Measurements from ENCODE around the gene NDUFV2. TPM values are rescaled to one million over a fixed set of nuclear protein-coding genes. Genes with fewer than 3 reads are reported as not detected.

Gene NDUFV2
- total RNA-seq, 1 experiment from 2014 or later: 272 TPM

GRCh38 chr18:9115984-9116383, 13.5 kb downstream of the NDUFV2 start:
- no peak overlapping the region for H3K4me3 ChIP-seq (ENCODE audit: low read length)
- H2AFZ ChIP-seq (ENCODE audit: low read length): no peak overlapping the region
- ChIA-PET POLR2A (ENCODE audit: unreplicated experiment) (no interaction called here), CTCF (no interaction called here)
- peak; percentile 8; the same call in 1 of the 2 replicates for ATAC-seq
- H3K9ac ChIP-seq (ENCODE audit: low read length): no peak overlapping the region
- intact Hi-C loops (cut with micrococcal nuclease): no loop called here
- H3F3A ChIP-seq (ENCODE audit: low read length, unreplicated experiment): peaks cover 5% of the 10 kb centered on the region
- H3K4me1 ChIP-seq (ENCODE audit: insufficient read depth, low read length): peaks cover 23% of the 10 kb centered on the region
- no peak for DNase-seq
- H3K36me3 ChIP-seq (ENCODE audit: low read depth, low read length): peaks cover 28% of the 10 kb centered on the region
- peak overlapping the region; percentile 70; the same call in 1 of the 2 replicates for H3K27ac ChIP-seq (ENCODE audit: low read length)
- no TSS peak for BruUV-seq (replicated peaks)
- H3K9me3 ChIP-seq (ENCODE audit: low read length): no peaks in the 10 kb centered on the region
- TF ChIP-seq EZH2 (IDR thresholded peaks at IDR 0.05; ENCODE audit: low read length, unreplicated experiment) (no peak), EZH2phosphoT487 (IDR thresholded peaks at IDR 0.05; ENCODE audit: borderline replicate concordance, low read length) (no peak)
- TF ChIP-seq, protein P1, sequence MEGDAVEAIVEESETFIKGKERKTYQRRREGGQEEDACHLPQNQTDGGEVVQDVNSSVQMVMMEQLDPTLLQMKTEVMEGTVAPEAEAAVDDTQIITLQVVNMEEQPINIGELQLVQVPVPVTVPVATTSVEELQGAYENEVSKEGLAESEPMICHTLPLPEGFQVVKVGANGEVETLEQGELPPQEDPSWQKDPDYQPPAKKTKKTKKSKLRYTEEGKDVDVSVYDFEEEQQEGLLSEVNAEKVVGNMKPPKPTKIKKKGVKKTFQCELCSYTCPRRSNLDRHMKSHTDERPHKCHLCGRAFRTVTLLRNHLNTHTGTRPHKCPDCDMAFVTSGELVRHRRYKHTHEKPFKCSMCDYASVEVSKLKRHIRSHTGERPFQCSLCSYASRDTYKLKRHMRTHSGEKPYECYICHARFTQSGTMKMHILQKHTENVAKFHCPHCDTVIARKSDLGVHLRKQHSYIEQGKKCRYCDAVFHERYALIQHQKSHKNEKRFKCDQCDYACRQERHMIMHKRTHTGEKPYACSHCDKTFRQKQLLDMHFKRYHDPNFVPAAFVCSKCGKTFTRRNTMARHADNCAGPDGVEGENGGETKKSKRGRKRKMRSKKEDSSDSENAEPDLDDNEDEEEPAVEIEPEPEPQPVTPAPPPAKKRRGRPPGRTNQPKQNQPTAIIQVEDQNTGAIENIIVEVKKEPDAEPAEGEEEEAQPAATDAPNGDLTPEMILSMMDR (conservative IDR thresholded peaks at IDR 0.05; ENCODE audit: low read depth, low read length): no peak
- H3K9me2 ChIP-seq (replicated peaks; ENCODE audit: low read length): no peaks in the 10 kb centered on the region
- peaks cover 5% of the 10 kb centered on the region for H4K20me1 ChIP-seq (ENCODE audit: low read length)
- H3K27me3 ChIP-seq (ENCODE audit: low read length): no peaks in the 10 kb centered on the region
- H3K79me2 ChIP-seq (ENCODE audit: low read length): peaks cover 94% of the 10 kb centered on the region
- peak overlapping the region; percentile 68; the same call in 1 of the 2 replicates for H3K4me2 ChIP-seq (ENCODE audit: low read length)

DNA sequence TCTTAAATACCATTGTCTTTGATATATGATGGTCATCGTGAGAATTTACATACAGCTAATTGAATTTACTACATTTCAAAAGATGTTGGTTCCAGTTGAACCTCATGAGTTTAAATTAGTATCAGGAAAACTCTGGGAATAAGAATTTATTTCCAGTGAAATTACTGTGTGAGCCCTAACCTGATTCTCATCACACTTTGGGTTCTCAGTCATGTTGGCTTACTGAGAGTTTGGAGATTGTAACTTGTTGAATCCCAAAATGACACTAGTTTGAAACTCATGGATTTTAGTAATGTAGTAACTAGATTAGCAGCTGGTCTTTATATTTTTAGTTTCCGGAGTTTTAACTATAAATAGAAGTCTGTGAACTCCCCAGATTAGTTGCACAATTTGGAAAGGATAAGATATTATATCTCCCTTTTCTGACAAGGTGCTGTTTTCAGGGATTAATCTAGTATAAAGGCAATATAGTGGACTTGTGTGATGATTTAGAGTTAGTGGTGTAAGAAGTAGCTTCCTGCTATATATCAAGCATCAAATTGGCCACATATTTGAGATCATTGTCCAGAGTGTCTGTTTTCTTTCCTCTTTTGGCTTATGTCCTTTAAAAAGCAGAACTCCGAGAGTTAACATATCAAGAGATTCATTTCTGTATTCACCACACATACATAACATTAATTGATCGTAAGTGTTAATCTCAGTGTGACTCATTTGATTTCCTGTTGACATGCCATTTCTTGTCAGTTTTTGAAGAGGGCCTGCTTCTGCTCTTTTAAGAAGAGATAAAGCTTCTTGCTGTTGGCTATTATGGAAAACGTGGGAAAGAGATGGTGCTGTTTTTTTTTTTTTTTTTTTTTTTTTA, 15.7 kb downstream of the NDUFV2 start:
- no TSS peak for BruUV-seq (replicated peaks)
- Histone ChIP-seq H3K4me3 (ENCODE audit: low read length) (0 out of 2 replicates have a peak overlapping the region, but pooled peaks have one; percentile 36), H3K4me1 (ENCODE audit: insufficient read depth, low read length) (peaks cover 23% of the 10 kb centered on the region), H3K79me2 (ENCODE audit: low read length) (peaks cover 92% of the 10 kb centered on the region), H2AFZ (ENCODE audit: low read length) (no peak overlapping the region), H3K36me3 (ENCODE audit: low read depth, low read length) (peaks cover 39% of the 10 kb centered on the region), H3F3A (ENCODE audit: low read length, unreplicated experiment) (peaks cover 5% of the 10 kb centered on the region), H4K20me1 (ENCODE audit: low read length) (peaks cover 4% of the 10 kb centered on the region), H3K9me2 (replicated peaks; ENCODE audit: low read length) (no peaks in the 10 kb centered on the region), H3K9ac (ENCODE audit: low read length) (no peak overlapping the region), H3K27me3 (ENCODE audit: low read length) (no peaks in the 10 kb centered on the region), H3K9me3 (ENCODE audit: low read length) (no peaks in the 10 kb centered on the region), H3K27ac (ENCODE audit: low read length) (peak overlapping the region; percentile 70), H3K4me2 (ENCODE audit: low read length) (peak overlapping the region; percentile 68)
- no peak for TF ChIP-seq EZH2 (IDR thresholded peaks at IDR 0.05; ENCODE audit: low read length, unreplicated experiment)
- TF ChIP-seq EZH2phosphoT487 (IDR thresholded peaks at IDR 0.05; ENCODE audit: borderline replicate concordance, low read length): no peak
- TF ChIP-seq, protein P1 (conservative IDR thresholded peaks at IDR 0.05; ENCODE audit: low read depth, low read length): no peak
- ChIA-PET CTCF (interaction anchor here (0.5 to 0.6 kb wide), 3 partner anchors 19 to 185 kb away, joined by 3 to 9 read pairs (median 4); no protein-coding TSS in a partner anchor), POLR2A (ENCODE audit: unreplicated experiment) (interaction anchor here (0.6 to 1.0 kb wide), 3 partner anchors 9 to 19 kb away, joined by 3 to 18 read pairs (median 4); no protein-coding TSS in a partner anchor)
- no peak for DNase-seq
- intact Hi-C loops (cut with micrococcal nuclease): loop anchor here (1.0 kb wide), 3 partner anchors 14 to 45 kb away; partner anchors contain the start of gene ANKRD12
- no peak for ATAC-seq
